Measurements from ENCODE around the gene C1orf159.

- TF ChIP-seq POLR2AphosphoS5 (IDR thresholded peaks at IDR 0.05; ENCODE audit: borderline replicate concordance, low read depth, low read length) = no peak
- no peak for TF ChIP-seq EZH2 (IDR thresholded peaks at IDR 0.05)
- TF ChIP-seq FOXP2 (optimal IDR thresholded peaks at IDR 0.05; ENCODE audit: control extremely low read depth, extremely low read length, insufficient read depth) = no peak
These were observed 47.7 kb upstream of the C1orf159 start for GRCh38 chr1:1163538-1164070.
